GM12878 (cell line): ENCODE measurements around the gene NKAIN4. TPM values are rescaled to one million over a fixed set of nuclear protein-coding genes. Genes with fewer than 3 reads are reported as not detected.

Experiments
- ATAC-seq: fragments of 200-7000 bp; cut with Tn5 transposase; 3 replicates; pipeline ENCODE4 v1.9.1; 2020; ENCODE audit warnings: mild to moderate bottlenecking, moderate library complexity
- BruUV-seq: library from RNA; stranded (reverse); fragments of 400-500 nt; replicated peaks from 2 replicates; lab custom pipeline; 2021; lab: Mats Ljungman, UMichigan
- CTCF ChIA-PET: fragments of 300-600 bp; sonication (Branson Sonifier 250); formaldehyde crosslinking; extraction: SDS; loops from one replicate; lab custom pipeline; 2021; ENCODE audit warnings: inconsistent platforms; lab: Yijun Ruan, JAX
- POLR2A ChIA-PET: fragments of 350-600 bp; formaldehyde crosslinking; extraction: SDS; loops from one replicate; lab custom pipeline; 2021; ENCODE audit warnings: inconsistent platforms; lab: Charles Lee
- RAD21 ChIA-PET: fragments of 300-600 bp; sonication (Branson Sonifier 250); formaldehyde crosslinking; loops from one replicate; lab custom pipeline; 2023; ENCODE audit warnings: antibody characterized with exemption; ENCODE audit not compliant: unreplicated experiment; lab: Charles Lee
- SMC1A ChIA-PET: fragments of 300-600 bp; sonication (Branson Sonifier 250); formaldehyde crosslinking; loops from one replicate; lab custom pipeline; 2023; ENCODE audit not compliant: unreplicated experiment, uncharacterized antibody; lab: Charles Lee
- DNase-seq: peaks from one replicate; pipeline ENCODE4 v3.0.0-alpha.2; 2011; ENCODE audit warnings: low read depth, low spot score
- FAIRE-seq: peaks from 3 replicates; lab custom pipeline; 2011; peaks lifted over from hg19 to GRCh38; lab: Jason Lieb, UNC
- H2AFZ ChIP-seq: 2 replicates; pipeline ENCODE4 v1.6.0; 2011; ENCODE audit warnings: low read depth, low read length, control low read depth; ENCODE audit not compliant: control insufficient read depth
- H3K27ac ChIP-seq: 2 replicates; pipeline ENCODE4 v1.5.1; 2011; ENCODE audit warnings: control low read depth; ENCODE audit not compliant: control insufficient read depth, insufficient read depth
- H3K27me3 ChIP-seq, 2 experiments: replicated peaks in 1 of 2; 2 replicates each; pipeline versions ENCODE4 v1.6.0 to v1.6.1; 2011; ENCODE audit warnings: low read length in 1 of 2; ENCODE audit not compliant: control insufficient read depth in 2 of 2, insufficient read depth in 2 of 2
- H3K36me3 ChIP-seq, 2 experiments: 2 replicates each; pipeline ENCODE4 v1.5.1; 2011; ENCODE audit warnings: low read length in 1 of 2; ENCODE audit not compliant: control insufficient read depth in 2 of 2, insufficient read depth in 2 of 2
- H3K4me1 ChIP-seq: 2 replicates; pipeline ENCODE4 v1.6.1; 2011; ENCODE audit warnings: mild to moderate bottlenecking, low read length, moderate library complexity, mixed read lengths; ENCODE audit not compliant: control insufficient read depth, insufficient read depth
- H3K4me2 ChIP-seq: 2 replicates; pipeline ENCODE4 v1.6.0; 2011; ENCODE audit warnings: control low read depth; ENCODE audit not compliant: control insufficient read depth, insufficient read depth
- H3K4me3 ChIP-seq: fragments of 200-600 bp; sonication (generic); 2 replicates; pipeline ENCODE4 v1.5.1; 2016
- H3K79me2 ChIP-seq: 2 replicates; pipeline ENCODE4 v1.6.0; 2011; ENCODE audit warnings: low read length; ENCODE audit not compliant: control insufficient read depth, insufficient read depth
- H3K9ac ChIP-seq: 2 replicates; pipeline ENCODE4 v1.8.0; 2011; ENCODE audit warnings: low read length, control low read depth, mixed read lengths; ENCODE audit not compliant: control insufficient read depth, insufficient read depth
- H3K9me3 ChIP-seq: replicated peaks from 3 replicates; pipeline ENCODE4 v1.5.1; 2011; ENCODE audit warnings: mild to moderate bottlenecking, low read length; ENCODE audit not compliant: control insufficient read depth, insufficient read depth
- H4K20me1 ChIP-seq: 2 replicates; pipeline ENCODE4 v1.6.0; 2011; ENCODE audit not compliant: control insufficient read depth, insufficient read depth
- BCLAF1 ChIP-seq: fragments of 450-650 bp; IDR thresholded peaks from 2 replicates; pipeline ENCODE4 v1.6.1; 2017; ENCODE audit warnings: antibody characterized with exemption, mild to moderate bottlenecking, moderate library complexity
- CBX5 ChIP-seq: sonication (generic); IDR thresholded peaks from 2 replicates; pipeline ENCODE4 v1.6.1; 2016; ENCODE audit warnings: low read depth, moderate library complexity, mild to moderate bottlenecking, inconsistent platforms
- CEBPB ChIP-seq, 2 experiments: fragments of 150-350 bp in 1 of 2; IDR thresholded peaks; 2 replicates each; pipeline ENCODE4 v1.6.1; 2012 to 2014; ENCODE audit warnings: low read depth in 2 of 2, low read length in 2 of 2, borderline replicate concordance in 1 of 2, inconsistent platforms in 1 of 2
- CTCF ChIP-seq, 3 experiments: IDR thresholded peaks in 2 of 3; conservative IDR thresholded peaks in 1 of 3; 2 replicates each; pipeline ENCODE4 v1.5.1; 2011; ENCODE audit warnings: low read depth in 3 of 3, low read length in 3 of 3, mild to moderate bottlenecking in 3 of 3, control low read depth in 2 of 3, moderate library complexity in 2 of 3, inconsistent platforms in 1 of 3, mixed read lengths in 1 of 3; ENCODE audit not compliant: control insufficient read depth in 2 of 3, insufficient read depth in 1 of 3; ENCODE audit errors: extremely low read depth in 1 of 3
- DPF2 ChIP-seq: fragments of 450-650 bp; IDR thresholded peaks from 2 replicates; pipeline ENCODE4 v1.6.1; 2017; ENCODE audit warnings: mild to moderate bottlenecking
- E2F8 ChIP-seq: fragments of 450-650 bp; IDR thresholded peaks from 2 replicates; pipeline ENCODE4 v1.6.1; 2018; ENCODE audit warnings: mild to moderate bottlenecking, low read depth, moderate library complexity; ENCODE audit not compliant: partially characterized antibody
- HDAC2 ChIP-seq: fragments of 200-600 bp; sonication (generic); IDR thresholded peaks from 2 replicates; pipeline ENCODE4 v1.6.1; 2017
- HSF1 ChIP-seq: fragments of 150-350 bp; IDR thresholded peaks from 2 replicates; pipeline ENCODE4 v1.6.1; 2014; ENCODE audit warnings: mild to moderate bottlenecking, low read depth, low read length
- MXI1 ChIP-seq: fragments of 150-350 bp; IDR thresholded peaks from 2 replicates; pipeline ENCODE4 v1.6.1; 2011; ENCODE audit warnings: low read depth, mild to moderate bottlenecking, inconsistent platforms, low read length, improper control_type of control experiment
- MYC ChIP-seq: IDR thresholded peaks from 2 replicates; pipeline ENCODE4 v1.6.1; 2011; ENCODE audit warnings: mild to moderate bottlenecking, low read length, moderate library complexity, inconsistent platforms; ENCODE audit not compliant: insufficient read depth, insufficient replicate concordance, insufficient read length, severe bottlenecking
- NFYA ChIP-seq: IDR thresholded peaks from 2 replicates; pipeline ENCODE4 v1.6.1; 2011; ENCODE audit warnings: low read depth, mild to moderate bottlenecking, low read length, improper control_type of control experiment, borderline replicate concordance
- RCOR1 ChIP-seq: conservative IDR thresholded peaks from 2 replicates; pipeline ENCODE4 v1.6.1; 2012; ENCODE audit warnings: low read depth, low read length, improper control_type of control experiment
- TARDBP ChIP-seq: IDR thresholded peaks from 2 replicates; pipeline ENCODE4 v1.6.1; 2016; ENCODE audit warnings: borderline replicate concordance
- WGBS: methylation state at CpG from one replicate; pipeline ENCODE4 v1.1.6; 2016; ENCODE audit warnings: low lambda C conversion rate; ENCODE audit not compliant: insufficient replicate concordance, insufficient coverage; ENCODE audit errors: missing lambda C conversion rate; 5-methylcytosine and 5-hydroxymethylcytosine counted together
- in situ Hi-C: fragments of 300-500 bp; cut with MboI; formaldehyde crosslinking; loops from 9 replicates; pipeline ENCODE4 v1.14.3; 2018; ENCODE audit warnings: mixed read lengths
- intact Hi-C: fragments of 100-400 bp; cut with micrococcal nuclease; formaldehyde crosslinking; loops from one replicate; pipeline ENCODE4 v1.14.2; 2022; ENCODE audit not compliant: unreplicated experiment
- polyA plus RNA-seq, 11 experiments: library from polyadenylated mRNA; depleted of rRNA in 4 of 11; unstranded in 6 of 11; stranded (reverse) in 5 of 11; fragments of >200 nt; fragmentation: Nextera tagmentation in 4 of 11; fragmentation: Illumina TruSeq in 1 of 11; extraction: Ambion mirVana in 4 of 11; extraction: Trizol in 1 of 11; gene quantifications; 1 replicate in 1 of 11; 2 replicates in 10 of 11; pipeline versions ENCODE4 v1.2.1 to v1.2.3, GENCODE V29; 2011 to 2016; ENCODE audit warnings: inconsistent platforms in 2 of 11, missing spikeins in 2 of 11, low read depth in 1 of 11
- total RNA-seq, 4 experiments: library from RNA; depleted of rRNA in 3 of 4; stranded (reverse); fragments of >200 nt in 3 of 4; fragmentation: Illumina TruSeq in 1 of 4; extraction: Trizol in 1 of 4; gene quantifications; 2 replicates each; pipeline versions ENCODE4 v1.2.1 to v1.2.3, GENCODE V29; 2013 to 2021

The NKAIN4 gene
- total and polyA plus RNA-seq, 10 of the 15 experiments (the other 5 are each of a cell fraction or from before 2014, with no cell fraction given) = 0.11 TPM; not detected in 9

GRCh38 chr20:63286781-63287696, 32.8 kb upstream of the NKAIN4 start:
- POLR2A ChIA-PET = no interaction called here
- SMC1A ChIA-PET = no interaction called here
- BruUV-seq = no TSS peak
- Histone ChIP-seq H3K9ac (no peak overlapping the region), H3K4me3 (no peak overlapping the region), H3K79me2 (no peaks in the 10 kb centered on the region), H3K4me1 (no peaks in the 10 kb centered on the region), H3K9me3 (no peaks in the 10 kb centered on the region), H3K36me3 (peaks cover 2 to 13% of the 10 kb centered on the region in 2 experiments), H2AFZ (no peak overlapping the region), H3K27ac (no peak overlapping the region), H4K20me1 (no peaks in the 10 kb centered on the region), H3K27me3 (no peaks in the 10 kb centered on the region), H3K4me2 (no peak overlapping the region)
- RAD21 ChIA-PET = interaction anchor here (0.7 kb wide), 1 partner anchor 315 kb away, joined by 4 read pairs; no protein-coding TSS in a partner anchor
- no peak for FAIRE-seq
- intact Hi-C loops = no loop called here
- ATAC-seq = no peak
- CTCF ChIA-PET = interaction anchor here (1.8 kb wide), 1 partner anchor 63 kb away, joined by 6 read pairs; no protein-coding TSS in a partner anchor
- WGBS = 85% methylated on average over 21 of the region's 23 CpGs
- DNase-seq = no peak
- in situ Hi-C loops = no loop called here
- no peak for TF ChIP-seq RCOR1
- TF ChIP-seq CBX5 = no peak
- no peak for TF ChIP-seq MXI1
- TF ChIP-seq HSF1 = no peak
- no peak for TF ChIP-seq TARDBP
- no peak for TF ChIP-seq E2F8
- no peak for TF ChIP-seq CEBPB (IDR thresholded peaks at IDR 0.05; ENCODE audit: borderline replicate concordance in 1 of 2, low read depth in 2 of 2, low read length in 2 of 2)
- no peak for TF ChIP-seq DPF2
- TF ChIP-seq NFYA = no peak
- no peak for TF ChIP-seq BCLAF1
- TF ChIP-seq CTCF (IDR thresholded peaks at IDR 0.05 in 2 of 3, conservative IDR thresholded peaks at IDR 0.05 in 1 of 3; ENCODE audit: control insufficient read depth in 2 of 3, extremely low read depth in 1 of 3, insufficient read depth in 1 of 3, low read depth in 3 of 3, low read length in 3 of 3) = no peak
- TF ChIP-seq HDAC2 = no peak
- TF ChIP-seq MYC = no peak
